PC-9 (cell line): ENCODE results near the gene CHD1L. TPM values are rescaled to one million over a fixed set of nuclear protein-coding genes. Genes with fewer than 3 reads are reported as not detected.
"Not testable (repeated sequence)": the region's sequence is repeated elsewhere in the genome, so short reads cannot be mapped to it uniquely, and the experiment has no call there.

Experiments used
- BruUV-seq: library from RNA; stranded (reverse); fragments of 400-500 nt; replicated peaks from 2 replicates; lab custom pipeline; 2021; lab: Mats Ljungman, UMichigan
- CTCF ChIA-PET: fragments of 300-600 bp; sonication (Branson Sonifier 250); formaldehyde crosslinking; loops from one replicate; lab custom pipeline; 2022; ENCODE audit warnings: antibody characterized with exemption; lab: Charles Lee
- POLR2A ChIA-PET: fragments of 300-600 bp; sonication (Branson Sonifier 250); formaldehyde crosslinking; loops from one replicate; lab custom pipeline; 2022; ENCODE audit warnings: antibody characterized with exemption; ENCODE audit not compliant: unreplicated experiment; lab: Charles Lee
- DNase-seq, 2 experiments: peaks; one replicate each; pipeline versions ENCODE4 v3.0.0 to v3.0.0-alpha.2; 2015 to 2022; ENCODE audit warnings: mixed read lengths in 1 of 2
- H2AFZ ChIP-seq: fragments of 200-600 bp; sonication (generic); 2 replicates; pipeline ENCODE4 v1.8.1; 2017; ENCODE audit warnings: antibody characterized with exemption
- H3F3A ChIP-seq: fragments of 200-600 bp; sonication (generic); 2 replicates; pipeline ENCODE4 v1.8.1; 2017; ENCODE audit warnings: antibody characterized with exemption, mild to moderate bottlenecking, low read depth; ENCODE audit not compliant: insufficient read depth
- H3K27ac ChIP-seq: fragments of 200-600 bp; sonication (generic); 2 replicates; pipeline ENCODE4 v1.6.1; 2016; ENCODE audit warnings: mixed run types
- H3K27me3 ChIP-seq: fragments of 200-600 bp; sonication (generic); 2 replicates; pipeline ENCODE4 v1.6.1; 2016; ENCODE audit warnings: low read depth, mixed run types; ENCODE audit not compliant: insufficient read depth
- H3K36me3 ChIP-seq: fragments of 200-600 bp; sonication (generic); 2 replicates; pipeline ENCODE4 v1.6.1; 2016; ENCODE audit warnings: low read depth, mixed run types
- H3K4me1 ChIP-seq: fragments of 200-600 bp; sonication (generic); replicated peaks from 2 replicates; pipeline ENCODE4 v1.6.1; 2016; ENCODE audit warnings: mixed run types; ENCODE audit not compliant: insufficient read depth
- H3K4me2 ChIP-seq: fragments of 200-600 bp; sonication (generic); 2 replicates; pipeline ENCODE4 v1.6.1; 2017; ENCODE audit warnings: mixed run types
- H3K4me3 ChIP-seq: fragments of 200-600 bp; sonication (generic); 2 replicates; pipeline ENCODE4 v1.6.1; 2016; ENCODE audit warnings: mixed run types
- H3K79me2 ChIP-seq: fragments of 200-600 bp; sonication (generic); 2 replicates; pipeline ENCODE4 v1.6.1; 2017; ENCODE audit warnings: low read depth, mixed run types
- H3K9me2 ChIP-seq: fragments of 200-600 bp; sonication (generic); 2 replicates; pipeline ENCODE4 v1.8.1; 2017; ENCODE audit warnings: mild to moderate bottlenecking; ENCODE audit not compliant: insufficient read depth
- H3K9me3 ChIP-seq: fragments of 200-600 bp; sonication (generic); 2 replicates; pipeline ENCODE4 v1.8.1; 2016; ENCODE audit warnings: low read depth; ENCODE audit not compliant: insufficient read depth
- H4K20me1 ChIP-seq: fragments of 200-600 bp; sonication (generic); 2 replicates; pipeline ENCODE4 v1.8.1; 2017; ENCODE audit not compliant: insufficient read depth
- EZH2 ChIP-seq: fragments of 200-600 bp; sonication (generic); IDR thresholded peaks from 2 replicates; pipeline ENCODE4 v1.8.0; 2017; ENCODE audit warnings: antibody characterized with exemption, low read depth
- intact Hi-C: fragments of 100-400 bp; cut with micrococcal nuclease; formaldehyde crosslinking; loops from one replicate; pipeline ENCODE4 v1.10.0; 2022; ENCODE audit not compliant: unreplicated experiment
- total RNA-seq: library from RNA; stranded (reverse); gene quantifications from 2 replicates; pipeline ENCODE4 v1.2.3, GENCODE V29; 2021
- TF ChIP-seq, protein P1 (sequence below): fragments of 200-600 bp; sonication (generic); conservative IDR thresholded peaks from 2 replicates; pipeline ENCODE4 v1.6.1; 2017; ENCODE audit warnings: mixed run types, antibody characterized with exemption, mild to moderate bottlenecking, moderate library complexity

The CHD1L gene
- total RNA-seq, 1 experiment from 2014 or later = 31.8 TPM

- Histone ChIP-seq H3K27me3 (no peaks in the 10 kb centered on the region), H3K36me3 (no peaks in the 10 kb centered on the region), H4K20me1 (peaks cover under 1% of the 10 kb centered on the region; the same call in 1 of the 2 replicates), H3K4me1 (peaks cover 36% of the 10 kb centered on the region), H3K79me2 (peaks cover 2% of the 10 kb centered on the region), H3F3A (peaks cover 25% of the 10 kb centered on the region), H3K4me2 (peak overlapping the region; percentile 71), H3K9me2 (no peaks in the 10 kb centered on the region), H3K4me3 (peak overlapping the region; percentile 27; the same call in 1 of the 2 replicates), H2AFZ (no peak overlapping the region; the same call in 1 of the 2 replicates), H3K27ac (peak overlapping the region; percentile 75), H3K9me3 (no peaks in the 10 kb centered on the region)
- ChIA-PET CTCF (no interaction called here), POLR2A (interaction anchor here (0.6 to 0.7 kb wide), 3 partner anchors 23 to 861 kb away, joined by 3 to 5 read pairs (median 4); no protein-coding TSS in a partner anchor)
- DNase-seq = peak in 1 of 2 experiments; percentile 92
- BruUV-seq = no TSS peak
- TF ChIP-seq, protein P1, sequence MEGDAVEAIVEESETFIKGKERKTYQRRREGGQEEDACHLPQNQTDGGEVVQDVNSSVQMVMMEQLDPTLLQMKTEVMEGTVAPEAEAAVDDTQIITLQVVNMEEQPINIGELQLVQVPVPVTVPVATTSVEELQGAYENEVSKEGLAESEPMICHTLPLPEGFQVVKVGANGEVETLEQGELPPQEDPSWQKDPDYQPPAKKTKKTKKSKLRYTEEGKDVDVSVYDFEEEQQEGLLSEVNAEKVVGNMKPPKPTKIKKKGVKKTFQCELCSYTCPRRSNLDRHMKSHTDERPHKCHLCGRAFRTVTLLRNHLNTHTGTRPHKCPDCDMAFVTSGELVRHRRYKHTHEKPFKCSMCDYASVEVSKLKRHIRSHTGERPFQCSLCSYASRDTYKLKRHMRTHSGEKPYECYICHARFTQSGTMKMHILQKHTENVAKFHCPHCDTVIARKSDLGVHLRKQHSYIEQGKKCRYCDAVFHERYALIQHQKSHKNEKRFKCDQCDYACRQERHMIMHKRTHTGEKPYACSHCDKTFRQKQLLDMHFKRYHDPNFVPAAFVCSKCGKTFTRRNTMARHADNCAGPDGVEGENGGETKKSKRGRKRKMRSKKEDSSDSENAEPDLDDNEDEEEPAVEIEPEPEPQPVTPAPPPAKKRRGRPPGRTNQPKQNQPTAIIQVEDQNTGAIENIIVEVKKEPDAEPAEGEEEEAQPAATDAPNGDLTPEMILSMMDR = no peak
- no peak for TF ChIP-seq EZH2
- intact Hi-C loops = no loop called here
Observed at GRCh38 chr1:147238053-147238902, 4.2 kb upstream of the CHD1L start.

DNA sequence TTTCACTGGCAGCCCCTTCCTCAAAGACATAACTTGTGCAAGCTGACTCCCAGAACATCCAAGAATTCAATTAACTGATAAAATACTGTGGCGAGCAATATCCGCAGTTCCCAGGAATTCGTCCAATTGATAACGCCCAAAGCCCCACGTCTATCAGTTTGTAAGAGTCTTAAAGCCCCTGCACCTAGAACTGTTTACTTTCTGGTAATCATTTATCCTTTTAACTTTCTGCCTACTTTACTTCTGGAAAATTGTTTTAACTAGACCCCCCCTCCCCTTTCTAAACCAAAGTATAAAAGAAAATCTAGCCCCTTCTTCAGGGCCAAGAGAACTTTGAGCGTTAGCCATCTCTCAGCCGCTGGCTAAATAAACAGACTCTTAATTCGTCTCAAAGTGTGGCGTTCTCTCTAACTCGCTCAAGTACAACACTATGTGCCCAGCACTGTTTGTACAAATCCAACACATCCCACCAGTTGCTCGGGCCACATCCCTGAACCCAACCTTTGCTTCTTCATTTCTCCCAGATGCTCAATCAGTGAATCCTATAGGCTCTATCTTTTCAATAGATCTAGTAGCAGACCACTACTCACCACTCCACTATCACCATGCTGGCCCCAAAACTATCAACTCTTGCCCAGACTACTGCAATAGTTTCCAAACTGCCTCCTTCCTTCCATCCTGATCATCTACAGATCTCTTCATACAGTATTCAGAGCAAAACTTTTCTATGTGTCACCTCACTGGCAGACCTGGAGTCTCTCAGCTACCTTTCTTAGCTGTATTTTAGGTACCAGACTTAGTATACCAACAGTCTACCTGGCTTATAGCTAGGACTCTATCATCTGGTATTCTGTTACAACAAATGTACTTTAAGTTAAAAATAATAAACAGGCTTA, 3.3 kb upstream of the CHD1L start:
- Histone ChIP-seq H3F3A (peaks cover 25% of the 10 kb centered on the region), H3K9me2 (no peaks in the 10 kb centered on the region), H3K9me3 (no peaks in the 10 kb centered on the region), H3K27me3 (no peaks in the 10 kb centered on the region), H3K4me1 (peaks cover 40% of the 10 kb centered on the region), H3K27ac (no peak overlapping the region), H3K4me3 (no peak overlapping the region), H3K4me2 (no peak overlapping the region), H3K79me2 (peaks cover 11% of the 10 kb centered on the region), H4K20me1 (peaks cover 5% of the 10 kb centered on the region; the same call in 1 of the 2 replicates), H3K36me3 (no peaks in the 10 kb centered on the region), H2AFZ (no peak overlapping the region)
- CTCF ChIA-PET = no interaction called here
- BruUV-seq = no TSS peak
- DNase-seq = no peak
- intact Hi-C loops = no loop called here
- POLR2A ChIA-PET = no interaction called here
- TF ChIP-seq, protein P1 = no peak
- TF ChIP-seq EZH2 = no peak

DNA sequence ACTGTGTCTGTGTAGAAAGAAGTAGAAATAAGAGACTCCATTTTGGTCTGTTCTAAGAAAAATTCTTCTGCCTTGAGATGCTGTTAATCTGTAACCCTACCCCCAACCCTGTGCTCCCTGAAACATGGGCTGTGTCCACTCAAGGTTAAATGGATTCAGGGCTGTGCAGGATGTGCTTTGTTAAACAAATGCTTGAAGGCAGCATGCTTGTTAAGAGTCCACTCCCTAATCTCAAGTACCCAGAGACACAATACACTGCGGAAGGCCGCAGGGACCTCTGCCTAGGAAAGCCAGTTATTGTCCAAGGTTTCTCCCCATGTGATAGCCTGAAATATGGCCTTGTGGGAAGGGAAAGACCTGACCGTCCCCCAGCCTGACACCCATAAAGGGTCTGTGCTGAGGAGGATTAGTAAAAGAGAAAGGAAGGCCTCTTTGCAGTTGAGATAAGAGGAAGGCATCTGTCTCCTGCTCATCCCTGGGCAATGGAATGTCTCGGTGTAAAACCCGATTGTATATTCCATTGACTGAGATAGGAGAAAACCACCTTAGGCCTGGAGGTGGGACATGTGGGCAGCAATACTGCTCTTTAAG, 2.3 kb upstream of the CHD1L start:
- DNase-seq, POLR2A ChIA-PET, H3K4me2 ChIP-seq, H2AFZ ChIP-seq, H3K9me2 ChIP-seq, H3K27ac ChIP-seq, intact Hi-C loops, H4K20me1 ChIP-seq, H3K36me3 ChIP-seq, H3K9me3 ChIP-seq, CTCF ChIA-PET, BruUV-seq, H3K27me3 ChIP-seq, H3K4me3 ChIP-seq: not testable (repeated sequence)
- Histone ChIP-seq H3K79me2 (peaks cover 22% of the 10 kb centered on the region), H3K4me1 (peaks cover 50% of the 10 kb centered on the region), H3F3A (peaks cover 25% of the 10 kb centered on the region)
